NOMO-1 treated with dmso at 0.1 percent for 144 hours (cell line): ENCODE measurements around the gene SUMO4.

Experiments
- DNase-seq: peaks from one replicate; lab custom pipeline; 2025; ENCODE audit not compliant: unreplicated experiment; lab: John Stamatoyannopoulos, UW

Gene SUMO4

DNA sequence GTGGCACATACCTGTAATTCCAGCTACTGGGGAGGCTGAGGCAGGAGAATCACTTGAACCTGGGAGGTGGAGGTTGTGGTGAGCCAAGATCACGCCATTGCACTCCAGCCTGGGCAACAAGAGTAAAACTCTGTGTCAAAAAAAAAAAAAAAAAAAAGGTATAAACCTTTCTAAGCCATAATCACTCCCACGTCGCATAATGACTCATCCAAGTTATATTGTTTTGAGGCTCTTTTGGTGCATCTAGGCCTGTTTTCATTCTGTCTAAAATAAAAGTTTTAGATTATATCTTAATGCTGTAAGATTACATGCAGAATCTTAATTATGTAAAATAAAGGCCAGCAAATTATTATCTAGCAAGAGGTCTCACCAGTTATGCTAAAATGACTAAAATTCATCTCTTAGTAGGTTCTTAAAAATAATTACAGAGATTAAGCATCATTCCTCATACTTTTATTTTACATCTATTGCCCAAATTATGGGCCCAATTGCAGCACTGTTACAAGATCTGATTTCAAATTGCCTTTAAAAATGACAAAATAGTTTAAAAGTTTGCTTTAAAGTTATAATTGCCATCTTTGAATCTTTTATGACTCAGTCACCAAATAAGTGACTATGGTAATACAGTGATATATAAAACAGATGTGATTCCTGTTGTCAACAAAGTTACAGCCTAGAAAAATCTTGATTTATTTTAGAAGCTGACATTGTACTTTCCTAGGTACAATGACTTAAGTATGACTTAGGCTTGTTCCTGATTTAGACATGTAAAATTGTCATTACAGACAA, 10.4 kb upstream of the SUMO4 start:
- no peak for DNase-seq

DNA sequence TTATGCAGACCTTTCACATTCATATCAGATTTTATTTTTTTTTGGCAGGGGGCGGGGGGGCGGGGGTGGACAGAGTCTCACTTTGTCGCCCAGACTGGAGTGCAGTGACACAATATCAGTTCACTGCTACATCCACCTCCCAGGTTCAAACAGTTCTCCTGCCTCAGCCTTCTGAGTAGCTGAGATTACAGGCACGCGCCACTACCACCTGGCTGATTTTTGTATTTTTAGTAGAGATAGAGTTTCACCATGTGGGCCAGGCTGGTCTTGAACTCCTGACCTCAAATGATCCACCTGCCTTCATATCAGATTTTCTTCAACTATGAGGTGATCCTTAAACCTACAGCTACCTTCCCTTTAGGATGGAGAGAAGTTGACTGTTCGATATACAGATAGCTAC, 8.0 kb upstream of the SUMO4 start:
- no peak for DNase-seq

DNA sequence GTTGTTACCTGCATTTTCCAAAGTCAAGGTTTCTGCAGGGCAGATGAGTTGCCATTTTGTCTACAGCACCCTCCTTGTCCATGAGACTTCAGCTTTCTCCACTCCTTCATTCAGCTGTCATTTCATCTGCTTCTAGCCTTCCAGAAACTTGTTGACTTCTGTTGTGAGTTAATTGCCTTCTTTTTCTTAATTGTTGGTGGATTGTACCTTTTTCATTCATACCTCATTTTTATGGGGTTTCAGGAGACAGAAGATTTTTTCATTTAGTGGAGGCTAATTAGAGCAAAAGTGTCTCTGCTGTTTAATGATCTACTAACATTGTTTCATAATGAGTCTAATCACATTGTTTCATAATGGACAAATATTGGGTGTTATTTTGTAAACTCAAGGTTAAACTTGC, 7.5 kb upstream of the SUMO4 start:
- DNase-seq, result no peak

DNA sequence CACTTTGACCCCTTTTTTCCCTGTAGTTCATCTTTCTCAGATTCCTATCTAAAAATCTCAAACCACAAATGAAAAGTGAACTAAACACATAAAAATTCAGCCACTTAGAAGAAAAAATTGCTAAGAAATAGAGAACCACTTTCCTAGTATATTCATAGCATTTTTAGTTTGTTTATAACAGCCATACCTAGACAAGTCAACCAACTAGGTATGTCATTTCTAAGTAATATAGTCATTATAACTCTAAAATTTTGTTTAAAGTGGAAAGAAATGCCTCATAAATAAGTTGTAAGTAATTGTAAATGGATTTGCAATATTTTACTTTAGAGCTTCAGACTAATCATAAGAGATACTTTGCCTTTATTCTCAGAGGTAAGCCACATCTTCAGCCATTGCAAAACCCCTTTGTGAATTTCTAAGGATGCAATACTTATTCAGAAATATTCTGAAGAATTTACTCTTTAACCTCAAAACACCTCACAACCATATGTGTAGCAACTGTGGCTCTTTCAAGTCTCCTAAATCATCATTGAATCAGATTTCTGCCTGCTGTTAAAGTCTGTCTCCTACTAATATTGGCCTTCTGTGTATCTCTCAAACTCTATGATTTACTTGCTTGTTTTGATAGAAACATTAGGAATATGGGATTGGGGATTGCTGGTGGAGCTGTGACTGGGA, 6.9 kb upstream of the SUMO4 start:
- no peak for DNase-seq

DNA sequence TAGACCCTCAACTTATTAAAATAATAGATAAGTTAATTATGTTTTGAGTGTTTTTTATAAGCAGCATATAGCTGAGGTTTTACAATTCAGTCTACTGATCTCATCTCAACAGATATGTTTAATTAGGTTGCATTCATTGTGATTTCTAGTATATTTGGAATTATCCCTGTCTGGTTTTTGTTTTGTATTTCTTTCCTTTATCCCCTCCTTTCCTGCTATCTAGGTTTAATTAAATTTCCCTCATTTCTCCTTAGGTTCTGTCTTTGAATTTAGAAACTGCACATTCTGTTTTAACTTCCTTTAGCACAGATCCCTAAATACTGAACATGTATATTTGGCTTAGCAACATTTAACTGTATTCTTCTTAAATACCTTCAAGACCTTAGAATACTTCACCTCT, 4.9 kb upstream of the SUMO4 start:
- DNase-seq, result no peak

DNA sequence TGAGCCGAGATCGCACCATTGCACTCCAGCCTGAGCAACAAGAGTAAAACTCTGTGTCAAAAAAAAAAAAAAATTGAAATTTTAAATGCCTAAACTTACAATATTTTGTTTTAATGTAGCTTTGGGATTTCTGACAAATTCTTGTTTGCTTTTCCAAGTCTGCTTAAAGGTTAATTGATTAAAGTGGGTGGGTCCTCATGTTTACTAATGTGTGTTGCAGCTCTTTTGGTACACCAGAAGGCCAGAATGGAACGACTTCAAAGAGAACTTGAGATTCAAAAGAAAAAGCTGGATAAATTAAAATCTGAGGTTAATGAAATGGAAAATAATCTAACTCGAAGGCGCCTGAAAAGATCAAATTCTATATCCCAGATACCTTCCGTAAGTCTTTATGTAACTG, 2.7 kb upstream of the SUMO4 start:
- no peak for DNase-seq

DNA sequence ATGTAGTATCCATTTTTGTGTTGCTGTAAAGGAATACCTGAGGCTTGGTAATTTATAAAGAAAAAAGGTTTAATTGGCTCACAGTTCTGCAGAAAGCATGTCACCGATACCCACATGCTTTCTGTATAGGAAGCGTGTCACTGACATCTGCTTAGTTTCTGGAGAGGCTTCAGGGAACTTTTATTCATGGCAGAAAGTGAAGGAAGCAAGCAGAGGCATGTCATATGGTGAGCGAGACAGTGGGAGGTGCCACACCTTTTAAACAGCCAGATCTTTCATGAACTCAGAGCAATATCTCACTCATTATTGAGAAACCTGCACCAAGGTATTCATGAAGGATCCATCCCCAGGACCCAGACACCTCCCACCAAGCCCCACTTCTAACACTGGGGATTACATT, 3.5 kb downstream of the SUMO4 start:
- no peak for DNase-seq

DNA sequence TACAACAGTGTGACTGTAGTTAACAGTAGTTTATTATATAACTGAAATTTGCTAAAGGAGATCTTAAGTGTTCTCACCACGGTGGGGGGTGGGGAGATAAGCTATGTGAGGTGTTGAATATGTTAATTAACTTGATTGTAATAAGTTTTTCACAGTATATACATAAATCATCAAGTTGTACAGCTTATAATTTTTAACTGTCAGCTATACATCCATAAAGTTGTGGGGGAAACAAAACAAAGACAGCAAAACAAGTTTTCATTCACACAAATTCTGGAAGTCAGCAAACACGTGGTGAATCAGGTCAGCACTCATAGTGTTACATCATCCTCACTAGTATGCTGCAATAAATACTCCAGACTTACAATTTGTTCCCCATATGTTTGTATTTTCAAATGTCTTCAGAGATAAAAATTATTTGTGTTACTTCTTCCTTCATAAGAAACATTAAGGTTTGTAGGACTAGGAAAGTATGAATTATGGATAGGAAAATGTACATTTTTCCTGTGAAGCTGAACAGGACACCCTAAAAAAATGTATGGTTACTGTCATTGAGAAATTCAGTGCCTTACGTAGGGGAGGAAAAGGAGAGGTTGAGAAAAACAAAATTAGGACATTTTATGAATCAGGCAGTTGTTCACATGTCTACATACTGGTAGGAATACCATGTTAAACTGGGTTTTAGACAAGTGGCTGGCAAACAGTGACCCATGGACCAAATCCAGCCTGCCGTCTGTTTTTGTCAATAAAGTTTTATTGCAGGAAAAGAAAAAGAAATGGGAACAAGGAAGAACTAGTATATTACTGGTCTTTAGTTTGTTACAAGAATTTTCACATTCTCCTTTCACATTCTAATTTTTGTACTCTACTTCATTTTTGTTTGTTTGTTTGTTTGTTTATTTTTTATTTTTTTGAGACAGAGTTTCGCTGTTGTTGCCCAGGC, 6.0 kb downstream of the SUMO4 start:
- DNase-seq, result peak; percentile 5

DNA sequence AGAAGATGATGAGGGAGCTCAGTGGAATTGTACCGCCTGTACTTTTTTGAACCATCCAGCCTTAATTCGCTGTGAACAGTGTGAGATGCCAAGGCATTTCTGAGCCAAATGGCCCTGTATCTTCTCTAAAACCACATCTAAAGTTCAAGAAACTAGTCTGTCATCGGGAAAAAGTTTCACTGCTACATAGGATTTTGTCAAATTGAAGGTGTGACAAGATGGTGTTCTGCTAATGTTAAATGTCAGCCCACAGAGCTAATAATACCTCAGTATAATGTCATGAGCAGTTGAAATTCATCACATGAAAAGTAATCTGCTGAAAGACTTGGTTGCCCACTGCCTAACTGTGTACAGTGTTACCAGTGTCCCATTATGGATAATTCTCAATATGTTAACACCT, 9.6 kb downstream of the SUMO4 start:
- DNase-seq, result no peak

DNA sequence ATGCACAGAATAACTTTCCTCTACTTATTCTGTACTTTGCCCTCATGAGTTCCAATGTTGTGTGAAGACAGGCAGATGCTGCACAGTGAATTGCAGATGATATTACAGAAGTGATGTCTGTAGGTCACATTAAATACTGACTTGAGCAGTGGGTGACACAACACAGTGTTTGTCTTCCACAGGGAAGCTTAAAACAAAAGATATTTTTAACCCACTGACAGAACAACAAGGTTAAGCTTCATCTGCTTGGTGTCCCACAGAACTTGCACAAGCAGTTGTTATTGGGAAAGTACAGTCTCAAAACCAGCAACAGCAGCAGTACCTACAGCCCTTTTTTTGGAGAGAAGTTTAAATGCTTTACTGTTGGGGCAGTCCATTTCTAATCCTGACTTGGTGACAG, 10.5 kb downstream of the SUMO4 start:
- no peak for DNase-seq

DNA sequence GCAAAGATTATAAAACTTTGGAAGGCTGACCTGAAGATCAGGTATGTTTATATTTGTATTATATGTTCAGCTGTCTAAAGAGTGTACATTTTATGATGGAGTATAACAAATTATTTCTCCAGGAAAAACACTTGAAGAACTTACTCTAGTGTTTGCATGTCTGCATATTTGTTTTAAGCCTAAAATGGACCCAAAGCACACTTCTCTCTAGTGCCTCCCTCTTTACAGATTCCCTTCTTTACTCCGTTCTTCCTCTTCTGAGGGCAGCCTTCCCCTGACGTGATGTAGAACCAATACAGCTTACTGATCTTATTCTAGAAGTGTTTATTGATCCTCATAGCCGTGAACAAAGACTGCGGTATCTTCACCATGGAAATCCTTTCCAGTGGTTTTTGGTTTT, 13.9 kb downstream of the SUMO4 start:
- DNase-seq, result no peak

DNA sequence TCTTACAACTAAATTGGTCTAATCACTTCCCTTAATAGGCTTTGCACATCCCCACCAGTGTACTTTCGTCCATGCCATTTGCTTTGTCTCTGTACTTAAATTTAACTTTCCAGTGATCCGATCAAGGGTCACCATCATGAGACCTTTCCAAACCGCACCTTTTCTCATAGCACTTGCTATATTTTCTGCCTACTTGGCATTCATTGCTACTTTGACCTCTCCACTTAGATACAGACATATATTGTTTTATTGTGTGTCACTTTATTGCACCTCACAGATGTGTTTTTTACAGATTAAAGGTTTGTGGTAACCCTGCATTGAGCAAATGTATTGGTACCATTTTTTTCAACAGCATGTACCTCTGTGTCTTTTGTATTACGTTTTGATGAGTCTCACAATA, 14.8 kb downstream of the SUMO4 start:
- no peak for DNase-seq

DNA sequence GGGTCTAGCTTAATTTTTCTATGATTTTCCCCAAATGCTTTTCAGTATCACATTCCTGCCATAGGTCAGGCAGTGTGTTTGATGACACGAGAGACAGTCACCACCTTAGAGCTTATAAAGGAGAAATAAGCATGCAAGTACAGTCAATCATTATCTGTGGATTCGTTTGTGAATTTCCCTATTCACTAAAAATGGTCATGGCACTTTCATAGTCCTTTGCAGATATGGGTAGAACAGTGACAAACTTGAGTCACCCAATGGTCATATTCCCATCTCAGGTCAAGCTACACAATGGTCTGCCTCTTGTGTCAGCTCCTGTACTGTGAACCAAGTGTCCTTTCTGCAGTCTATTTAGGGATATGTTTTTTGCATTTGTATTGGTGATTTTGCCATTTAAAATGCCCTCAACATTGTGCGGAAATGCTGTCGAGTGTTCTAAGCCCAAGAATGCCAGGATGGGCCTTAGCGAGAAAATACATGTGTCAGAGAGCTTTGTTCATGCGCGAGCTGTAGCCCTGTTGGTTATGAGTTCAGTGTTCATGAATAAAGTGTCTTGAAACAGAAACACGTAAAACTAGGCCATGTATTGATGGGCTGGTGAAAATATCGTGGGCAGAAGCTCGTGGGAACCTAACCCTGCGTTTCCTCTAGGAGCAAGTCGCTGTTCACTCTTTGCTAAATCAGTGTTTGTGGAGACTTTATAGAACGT, 19.8 kb downstream of the SUMO4 start:
- DNase-seq, result no peak

DNA sequence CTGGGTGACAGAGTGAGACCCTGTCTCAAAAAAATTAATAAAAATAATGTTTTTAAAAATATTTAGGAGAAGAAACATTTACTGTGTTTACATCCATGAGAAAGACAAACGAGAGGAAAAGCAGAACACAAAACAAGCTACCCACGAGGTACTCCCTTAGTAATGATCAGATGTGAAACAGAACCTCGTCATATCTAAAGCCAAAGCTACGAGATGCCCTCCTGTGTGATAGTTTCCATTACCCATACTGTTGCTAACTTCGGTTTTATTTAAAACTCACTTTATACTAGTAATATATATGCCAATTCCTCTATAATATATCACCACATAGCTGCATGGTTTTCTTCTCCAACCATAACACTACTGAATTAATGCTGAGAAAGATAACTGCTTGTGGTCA, 21.1 kb downstream of the SUMO4 start:
- DNase-seq, result no peak

DNA sequence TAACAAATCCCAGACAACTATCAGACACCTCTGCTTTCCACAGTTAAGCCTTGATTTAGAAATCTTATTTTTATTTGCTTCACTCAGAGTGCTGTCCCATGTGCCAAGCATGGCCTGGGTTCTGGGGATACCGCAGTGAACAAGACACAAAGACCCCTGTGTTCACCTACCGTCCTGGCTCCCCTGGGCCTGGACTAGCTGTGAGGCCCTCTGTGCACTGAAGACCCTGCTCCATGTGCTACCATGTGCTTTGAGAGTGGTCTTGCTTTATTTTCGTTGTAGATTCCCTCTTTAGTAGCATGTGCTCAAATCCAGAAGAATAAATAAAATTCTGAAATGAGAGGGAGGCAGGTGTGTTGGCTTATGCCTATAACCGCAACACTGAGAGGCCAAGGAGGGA, 22.5 kb downstream of the SUMO4 start:
- no peak for DNase-seq

DNA sequence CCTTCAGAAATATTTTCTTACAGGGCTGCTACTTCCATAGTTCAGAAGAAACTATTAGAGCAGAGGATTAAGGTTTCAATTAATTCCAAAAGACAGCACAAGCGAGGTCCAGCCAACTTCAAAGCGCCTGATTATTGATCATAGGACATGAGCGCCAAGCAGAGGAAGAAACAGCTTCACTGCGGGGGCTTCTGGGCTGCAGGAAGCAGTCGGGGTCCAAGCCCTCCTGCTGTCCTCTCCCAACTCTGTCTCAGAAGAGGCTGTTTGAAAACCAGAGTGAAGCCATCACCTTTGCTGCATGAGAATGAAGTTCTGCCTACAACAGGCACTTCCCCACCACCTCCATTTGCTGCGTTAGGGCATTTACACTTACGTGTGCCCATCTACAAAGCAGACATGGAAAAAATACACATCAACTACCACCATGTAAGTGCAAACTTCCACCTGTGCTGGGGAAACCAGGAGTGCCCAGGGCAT, 23.9 kb downstream of the SUMO4 start:
- no peak for DNase-seq

DNA sequence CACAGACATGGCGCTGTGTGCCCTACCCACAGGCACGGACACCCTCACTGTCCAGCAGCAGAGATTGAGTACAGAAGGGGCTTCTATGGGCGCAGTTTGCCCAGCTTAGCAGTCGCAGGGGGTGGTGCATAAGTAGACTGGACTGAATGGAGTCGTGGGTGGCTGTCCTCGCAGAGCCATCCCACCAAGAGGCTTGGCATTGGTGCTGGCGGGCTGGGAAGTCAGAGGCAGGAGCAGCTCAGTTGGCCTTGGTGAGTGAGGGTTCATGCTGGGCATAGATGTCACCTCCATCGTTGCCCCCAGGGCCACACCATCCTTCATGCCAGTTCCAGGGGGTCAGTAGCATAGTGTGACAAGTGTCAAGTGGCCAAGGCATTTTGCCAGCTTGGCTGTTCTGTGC, 25.2 kb downstream of the SUMO4 start:
- no peak for DNase-seq

DNA sequence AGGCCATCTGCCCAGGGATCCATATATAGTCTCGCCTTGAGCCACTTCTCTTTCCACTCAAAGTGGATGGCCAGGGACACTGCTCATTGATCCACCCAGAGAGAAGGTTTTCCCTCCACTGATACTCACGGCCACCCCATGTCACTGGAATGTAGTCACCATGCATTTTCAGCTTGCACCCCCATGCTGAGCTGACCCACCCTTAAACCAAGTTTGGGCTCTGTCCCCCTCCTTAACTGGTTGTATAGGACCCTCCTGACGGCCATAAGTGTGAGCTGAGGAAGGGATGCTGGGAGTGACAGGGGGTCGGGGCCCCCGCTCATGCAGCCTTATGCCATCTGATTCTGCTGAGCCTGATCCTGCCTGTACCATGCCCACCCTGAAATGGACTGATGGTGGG, 25.7 kb downstream of the SUMO4 start:
- no peak for DNase-seq

DNA sequence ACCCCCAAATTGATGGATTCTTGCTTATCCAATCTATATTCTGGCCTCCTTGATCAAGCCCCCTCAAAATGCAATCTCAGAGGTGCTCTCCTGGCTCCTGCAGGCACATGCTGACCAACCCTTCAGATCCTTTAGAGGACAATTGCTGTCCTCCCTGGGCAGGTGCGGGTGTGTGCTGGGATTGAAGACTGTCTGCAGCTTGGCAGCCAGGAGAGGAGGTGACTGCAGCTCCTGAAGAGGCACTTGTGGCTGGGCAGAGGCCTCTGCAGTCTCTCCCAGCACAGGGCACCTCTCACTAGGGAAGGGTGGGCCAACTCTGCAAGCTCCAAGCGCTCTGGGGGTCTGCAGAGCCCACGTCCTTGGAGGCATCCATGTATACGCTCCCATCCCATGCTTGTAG, 28.5 kb downstream of the SUMO4 start:
- DNase-seq, result no peak

DNA sequence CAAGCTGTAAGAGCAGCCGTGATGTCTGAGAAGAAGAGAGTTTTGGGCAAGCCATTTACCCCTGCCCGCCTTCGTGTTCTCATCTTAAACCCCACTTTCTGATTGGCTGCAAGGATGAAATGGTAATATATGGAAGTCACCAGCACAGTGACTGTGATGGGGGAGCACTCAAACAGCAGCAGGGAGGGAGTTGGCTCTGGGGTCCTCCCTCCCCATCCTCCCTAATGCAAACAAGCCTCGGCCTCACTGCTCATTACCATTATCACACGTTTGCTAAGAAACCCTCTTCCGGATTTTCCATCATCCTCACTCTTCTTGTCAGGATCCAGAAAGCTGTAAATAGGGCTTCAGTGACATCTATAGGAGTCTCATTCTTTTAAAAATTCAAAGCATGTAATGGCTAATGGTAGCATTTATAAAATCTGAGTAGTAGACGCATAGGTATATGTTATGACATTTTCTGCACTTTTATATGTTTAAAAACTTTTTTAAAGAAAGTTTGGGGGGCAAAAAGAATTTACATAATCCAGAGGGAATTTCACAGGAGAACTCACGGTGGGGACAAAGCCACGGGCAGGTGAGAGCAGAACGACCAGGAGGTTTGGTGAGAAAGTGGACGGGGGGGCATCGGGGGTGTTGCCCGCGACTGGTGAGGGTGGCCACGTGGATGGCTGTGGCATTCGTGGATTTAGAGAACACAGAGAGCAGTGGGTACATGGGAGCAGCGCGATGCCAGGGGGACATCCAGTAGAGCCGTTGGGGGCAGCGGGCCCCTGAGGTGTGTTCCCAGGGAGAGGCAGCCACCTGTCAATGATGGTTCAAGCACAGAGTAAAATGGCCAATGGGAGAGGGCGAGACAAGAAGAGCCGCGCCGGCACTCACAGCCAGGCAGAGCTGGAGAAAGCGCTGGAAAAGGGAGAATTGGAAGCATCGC, 29.6 kb downstream of the SUMO4 start:
- no peak for DNase-seq
